Skeletal muscle tissue (tissue), 4 donors: ENCODE results near the gene SHD. TPM values are rescaled to one million over a fixed set of nuclear protein-coding genes. Genes with fewer than 3 reads are reported as not detected.
"Not testable (repeated sequence)": the region's sequence is repeated elsewhere in the genome, so short reads cannot be mapped to it uniquely, and the experiment has no call there.

Experiments used
- H3K27ac ChIP-seq: one replicate; pipeline ENCODE4 v1.7.0; 2013; ENCODE audit warnings: mild to moderate bottlenecking, low read depth, low read length, inconsistent platforms
- H3K27me3 ChIP-seq, 3 donors: one replicate each; pipeline ENCODE4 v1.7.0; 2013; ENCODE audit warnings: low read length in 3 of 3; ENCODE audit not compliant: control insufficient read depth in 3 of 3, insufficient read depth in 3 of 3
- H3K36me3 ChIP-seq, 3 donors: one replicate each; pipeline ENCODE4 v1.7.0; 2013; ENCODE audit warnings: low read length in 3 of 3; ENCODE audit not compliant: control insufficient read depth in 3 of 3, insufficient read depth in 3 of 3
- H3K4me1 ChIP-seq, 3 donors: one replicate each; pipeline ENCODE4 v1.7.0; 2013; ENCODE audit warnings: low read length in 3 of 3, mild to moderate bottlenecking in 3 of 3; ENCODE audit not compliant: control insufficient read depth in 3 of 3, insufficient read depth in 3 of 3
- H3K4me3 ChIP-seq, 3 donors: one replicate each; pipeline ENCODE4 v1.7.0; 2013; ENCODE audit warnings: low read length in 3 of 3
- H3K9ac ChIP-seq, 3 donors: one replicate each; pipeline ENCODE4 v1.7.0; 2013; ENCODE audit warnings: low read length in 3 of 3, mild to moderate bottlenecking in 3 of 3, moderate library complexity in 2 of 3, low read depth in 1 of 3
- H3K9me3 ChIP-seq, 3 donors: one replicate each; pipeline ENCODE4 v1.7.0; 2013; ENCODE audit warnings: low read length in 3 of 3; ENCODE audit not compliant: control insufficient read depth in 3 of 3
- total RNA-seq: library from RNA; depleted of rRNA; stranded (reverse); fragments of >200 nt; gene quantifications from one replicate; pipeline ENCODE4 v1.2.3, GENCODE V29; 2014
- donor health status: Osteomylitis.

SHD gene
- total RNA-seq, 1 donor from 2014 or later = 24.5 TPM

GRCh38 chr19:4326215-4326836 is 47.3 kb downstream of the SHD start:
- no peaks in the 10 kb centered on the region for H3K9me3 ChIP-seq
- no peak overlapping the region for H3K4me3 ChIP-seq
- no peaks in the 10 kb centered on the region for H3K36me3 ChIP-seq

DNA sequence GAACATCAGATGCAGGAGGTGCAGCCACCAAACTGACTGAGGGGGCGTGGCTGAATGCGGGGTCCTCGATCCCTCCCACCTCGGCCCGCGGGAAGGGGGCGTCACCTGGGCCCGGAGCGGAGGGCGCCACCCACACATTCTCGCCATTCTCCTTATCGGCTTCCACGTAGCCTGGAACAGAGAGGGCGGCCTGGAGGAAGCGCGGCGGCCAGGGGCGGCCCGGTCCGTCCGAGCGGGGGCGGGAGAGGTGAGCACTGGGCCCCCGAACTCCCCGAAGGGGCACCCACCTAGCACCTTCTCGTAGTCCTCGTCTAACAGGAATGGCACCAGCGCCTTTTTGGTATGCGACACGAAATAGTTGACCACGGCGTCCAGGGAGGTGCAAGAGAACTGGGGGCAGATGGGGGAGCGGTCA is 47.8 kb downstream of the SHD start:
- Histone ChIP-seq H3K9ac (no peak overlapping the region), H3K27me3 (peaks cover 5 to 25% (median 22%) of the 10 kb centered on the region in 3 donors), H3K9me3 (no peaks in the 10 kb centered on the region), H3K36me3 (no peaks in the 10 kb centered on the region), H3K27ac (no peak overlapping the region), H3K4me1 (peaks cover 8 to 18% (median 16%) of the 10 kb centered on the region in 3 donors), H3K4me3 (peak overlapping the region in 2 of 3 donors; percentile 9 to 41)

More at GRCh38 chr19:4326215-4326836, 47.3 kb downstream of the SHD start:
- Histone ChIP-seq H3K27me3 (peaks cover 5 to 25% (median 22%) of the 10 kb centered on the region in 3 donors), H3K4me1 (peaks cover 8 to 18% (median 16%) of the 10 kb centered on the region in 3 donors), H3K9ac (no peak overlapping the region), H3K27ac (no peak overlapping the region)

DNA sequence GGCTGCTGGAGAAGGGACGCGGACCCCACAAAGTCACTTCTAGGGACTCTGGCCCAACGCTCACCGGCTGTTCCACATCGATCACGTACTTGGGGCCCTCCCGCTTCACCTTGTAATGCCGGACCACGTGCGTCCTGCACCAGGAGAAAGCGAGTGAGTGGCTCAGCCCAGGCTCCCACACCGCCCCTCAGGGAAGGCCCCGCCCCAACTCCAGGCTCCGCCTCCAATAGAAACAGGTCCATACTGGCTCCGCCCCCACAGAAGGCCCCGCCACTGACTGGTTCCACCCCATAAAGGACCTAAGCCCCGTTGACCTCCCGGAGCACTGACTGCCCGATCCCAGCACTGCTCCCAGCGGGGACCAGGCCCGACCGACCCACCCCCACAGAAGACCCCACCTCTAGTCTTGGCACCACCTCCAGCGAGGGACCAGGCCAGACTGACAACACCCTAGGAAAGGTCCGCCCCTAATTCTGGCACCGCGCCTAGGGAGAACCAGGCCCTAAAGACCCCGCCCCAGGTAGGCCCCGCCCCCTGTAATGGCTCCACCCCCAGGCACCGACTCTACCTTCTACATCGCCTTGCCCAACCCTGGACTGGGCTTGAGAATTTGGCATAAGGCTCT is 48.3 kb downstream of the SHD start:
- Histone ChIP-seq H3K4me3 (peak overlapping the region in 2 of 3 donors; percentile 49 to 67), H3K27ac (no peak overlapping the region), H3K36me3 (no peaks in the 10 kb centered on the region), H3K9me3 (no peaks in the 10 kb centered on the region), H3K9ac (peak overlapping the region in 1 of 3 donors; percentile 57), H3K27me3 (peaks cover 5 to 25% (median 22%) of the 10 kb centered on the region in 3 donors), H3K4me1 (peaks cover 8 to 18% (median 16%) of the 10 kb centered on the region in 3 donors)

- Histone ChIP-seq H3K9me3 (no peaks in the 10 kb centered on the region), H3K9ac (peak overlapping the region in 1 of 3 donors; percentile 57), H3K4me3 (peak overlapping the region in 2 of 3 donors; percentile 49 to 67), H3K4me1 (peaks cover 8 to 18% (median 16%) of the 10 kb centered on the region in 3 donors), H3K27me3 (peaks cover 5 to 25% (median 22%) of the 10 kb centered on the region in 3 donors), H3K27ac (no peak overlapping the region), H3K36me3 (no peaks in the 10 kb centered on the region)
Measured at GRCh38 chr19:4327877-4328242, 48.8 kb downstream of the SHD start.

DNA sequence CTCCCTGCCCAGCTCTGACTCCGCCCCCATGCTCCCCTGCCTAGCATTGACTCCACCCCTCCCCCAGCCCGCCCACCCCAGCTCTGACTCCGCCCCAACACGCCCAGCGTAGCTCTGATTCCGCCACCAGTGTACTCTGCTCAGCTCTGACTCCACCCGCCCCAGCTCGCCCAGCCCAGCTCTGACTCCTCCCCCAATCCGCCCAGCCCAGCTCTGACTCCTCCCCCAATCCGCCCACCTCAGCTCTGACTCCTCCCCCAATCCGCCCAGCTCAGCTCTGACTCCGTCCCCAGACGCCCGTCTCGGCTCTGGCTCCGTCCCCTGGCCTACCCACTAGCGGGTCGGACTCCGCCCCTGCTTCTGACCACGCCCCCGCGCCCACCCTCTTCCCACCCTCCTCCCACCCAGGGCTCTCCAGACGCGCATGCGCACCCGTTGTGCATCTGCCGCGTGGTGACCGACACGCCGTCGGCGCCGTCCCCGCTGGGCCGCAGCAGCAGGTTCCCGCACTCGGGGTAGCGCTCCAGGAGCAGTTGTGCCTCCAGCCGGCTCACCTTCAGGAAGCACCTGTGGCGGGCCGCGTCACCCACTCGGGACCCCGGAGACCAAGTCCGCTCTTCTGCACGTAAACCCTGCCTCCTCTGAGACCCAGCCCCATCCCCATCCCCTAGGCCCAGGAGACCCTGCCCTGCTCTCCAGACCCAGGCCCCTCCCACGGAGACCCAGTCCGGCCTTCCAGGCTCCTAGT is 49.4 kb downstream of the SHD start:
- Histone ChIP-seq H3K27ac (no peak overlapping the region), H3K27me3 (peaks cover 5 to 25% (median 22%) of the 10 kb centered on the region in 3 donors), H3K4me3 (peak overlapping the region; percentile 43 to 67 (median 51)), H3K36me3 (no peaks in the 10 kb centered on the region), H3K4me1 (peaks cover 8 to 18% (median 16%) of the 10 kb centered on the region in 3 donors), H3K9ac (peak overlapping the region in 1 of 3 donors; percentile 40), H3K9me3 (no peaks in the 10 kb centered on the region)

DNA sequence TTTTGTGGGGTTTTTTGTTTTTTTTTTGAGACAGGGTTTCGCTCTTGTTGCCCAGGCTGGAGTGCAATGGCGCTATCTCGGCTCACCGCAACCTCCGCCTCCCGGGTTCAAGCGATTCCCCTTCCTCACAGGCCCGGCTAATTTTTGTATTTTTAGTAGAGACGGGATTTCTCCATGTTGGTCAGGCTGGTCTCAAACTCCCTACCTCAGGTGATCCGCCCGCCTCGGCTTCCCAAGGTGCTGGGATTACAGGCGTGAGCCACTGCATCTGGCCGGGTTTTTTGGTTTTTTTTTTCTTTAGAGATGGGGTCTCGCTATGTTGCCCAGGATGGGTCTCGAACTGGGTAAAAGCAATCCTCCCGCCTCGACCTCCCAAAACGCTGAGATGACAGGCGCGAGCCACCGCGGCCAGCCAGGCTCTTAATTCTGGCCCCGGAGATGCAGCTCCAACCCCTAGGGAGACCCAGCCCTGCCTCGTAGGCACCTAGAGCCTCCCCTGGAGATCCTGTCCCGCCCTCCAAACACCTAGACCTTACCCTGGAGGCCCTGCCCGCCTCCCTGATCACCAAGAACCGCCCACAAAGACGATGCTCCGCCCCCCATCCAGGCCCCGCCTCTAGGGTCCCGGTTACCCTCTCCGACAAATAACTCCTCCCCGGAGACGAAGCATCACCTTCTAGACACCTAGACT is 50.1 kb downstream of the SHD start:
- H3K9me3 ChIP-seq, H3K27ac ChIP-seq, H3K36me3 ChIP-seq, H3K9ac ChIP-seq: not testable (repeated sequence)
- Histone ChIP-seq H3K4me1 (peaks cover 8 to 18% (median 16%) of the 10 kb centered on the region in 3 donors), H3K27me3 (peaks cover 5 to 25% (median 22%) of the 10 kb centered on the region in 3 donors), H3K4me3 (peak overlapping the region; percentile 43 to 65 (median 51))

- peaks cover 8 to 18% (median 16%) of the 10 kb centered on the region in 3 donors for H3K4me1 ChIP-seq
- H3K27ac ChIP-seq = no peak overlapping the region
- H3K9me3 ChIP-seq = no peaks in the 10 kb centered on the region
- H3K9ac ChIP-seq = no peak overlapping the region
- no peak overlapping the region for H3K4me3 ChIP-seq
- H3K36me3 ChIP-seq = no peaks in the 10 kb centered on the region
- peaks cover 5 to 25% (median 22%) of the 10 kb centered on the region in 3 donors for H3K27me3 ChIP-seq
Measured at GRCh38 chr19:4329858-4330257, 50.8 kb downstream of the SHD start.

DNA sequence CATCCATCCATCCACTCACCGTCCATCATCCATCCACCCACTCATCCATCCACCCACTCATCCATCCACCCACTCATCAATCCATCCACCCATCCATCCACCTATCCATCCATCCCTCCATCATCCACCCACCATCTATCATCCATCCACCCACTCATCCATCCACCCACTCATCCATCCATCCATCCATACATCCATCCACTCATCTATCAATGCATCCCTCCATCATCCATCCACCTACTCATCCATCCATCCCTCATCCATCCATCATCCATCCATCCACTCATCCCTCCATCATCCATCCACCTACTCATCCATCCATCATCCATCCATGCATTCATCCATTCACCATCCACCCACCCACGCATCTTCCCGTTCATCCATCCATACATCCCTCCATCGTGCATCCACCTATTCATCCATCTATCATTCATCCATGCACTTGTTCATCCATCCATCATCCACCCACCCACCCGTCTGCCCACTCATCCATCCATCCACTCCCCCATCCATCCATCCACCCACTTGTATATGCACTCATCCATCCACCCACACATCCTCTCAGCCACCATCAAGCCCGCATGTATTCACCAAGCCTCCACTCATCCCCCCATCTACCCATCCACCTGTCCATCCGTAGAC is 56.0 kb downstream of the SHD start:
- no peaks in the 10 kb centered on the region for H3K27me3 ChIP-seq
- peaks cover 3 to 8% (median 5%) of the 10 kb centered on the region in 3 donors for H3K4me1 ChIP-seq
- no peak overlapping the region for H3K9ac ChIP-seq
- no peaks in the 10 kb centered on the region for H3K9me3 ChIP-seq
- no peak overlapping the region for H3K4me3 ChIP-seq
- no peaks in the 10 kb centered on the region for H3K36me3 ChIP-seq
- no peak overlapping the region for H3K27ac ChIP-seq

GRCh38 chr19:4337906-4338440 is 58.9 kb downstream of the SHD start:
- H3K9ac ChIP-seq = peak overlapping the region; percentile 60 to 88 (median 79)
- H3K4me3 ChIP-seq = peak overlapping the region; percentile 64 to 81 (median 72)
- no peaks in the 10 kb centered on the region for H3K9me3 ChIP-seq
- no peak overlapping the region for H3K27ac ChIP-seq
- H3K27me3 ChIP-seq = no peaks in the 10 kb centered on the region
- H3K36me3 ChIP-seq = no peaks in the 10 kb centered on the region
- peaks cover 7 to 14% (median 11%) of the 10 kb centered on the region in 3 donors for H3K4me1 ChIP-seq
